ENCODE data around the gene P2RY6.
A peak's percentile ranks its signal among the peaks of the same experiment; 100 is the strongest.

P2RY6 gene

DNA sequence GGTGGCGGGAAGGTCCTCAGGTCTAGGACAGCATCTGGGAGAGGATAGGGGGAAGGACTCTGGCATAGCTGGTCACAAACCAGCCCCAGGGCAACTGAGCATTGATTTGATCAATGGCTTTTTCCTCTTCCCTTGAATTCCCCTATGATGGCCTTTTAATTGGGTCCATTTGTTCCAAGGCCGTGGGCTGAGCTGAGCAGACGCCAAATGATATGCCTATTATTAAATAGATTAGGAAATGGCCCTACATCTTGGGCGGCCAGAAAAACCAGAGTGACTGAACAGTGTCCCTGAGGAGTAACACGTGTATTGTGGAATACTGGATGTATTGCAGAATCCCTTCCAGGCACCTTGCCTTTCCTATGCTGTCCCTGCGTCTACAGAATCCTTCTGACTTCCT lies 26.7 kb upstream of the P2RY6 start:
- ATAC-seq (no peak), DNase-seq (no peak)
- Mint-ChIP-seq H3K27ac (no peak overlapping the region), H3K4me3 (no peak overlapping the region), H3K4me1 (peaks cover 24% of the 10 kb centered on the region), H3K9me3 (no peaks in the 10 kb centered on the region), H3K27me3 (peaks cover 9% of the 10 kb centered on the region)

DNA sequence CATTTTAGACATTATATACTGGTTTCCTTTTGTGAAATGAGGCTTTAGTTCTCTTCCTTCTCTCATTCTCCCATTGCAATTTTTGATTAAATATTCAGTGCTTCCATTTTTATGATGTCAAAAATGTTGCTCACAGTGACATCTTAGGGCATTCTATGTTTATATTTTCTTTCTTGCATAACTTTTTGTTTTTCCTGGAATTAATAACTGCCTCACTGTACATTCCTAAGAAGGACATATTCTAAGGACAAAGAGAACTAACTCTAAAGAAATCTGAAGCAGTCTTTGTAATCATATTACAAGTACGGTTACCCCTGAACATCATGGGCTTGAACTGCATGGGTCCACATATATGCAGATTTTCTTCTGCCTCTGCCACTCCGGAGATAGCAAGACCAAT lies 25.8 kb upstream of the P2RY6 start:
- ATAC-seq (no peak), DNase-seq (no peak)
- Mint-ChIP-seq H3K27ac (no peak overlapping the region), H3K4me3 (no peak overlapping the region), H3K9me3 (no peaks in the 10 kb centered on the region), H3K27me3 (peaks cover 6% of the 10 kb centered on the region), H3K4me1 (peaks cover 24% of the 10 kb centered on the region)

DNA sequence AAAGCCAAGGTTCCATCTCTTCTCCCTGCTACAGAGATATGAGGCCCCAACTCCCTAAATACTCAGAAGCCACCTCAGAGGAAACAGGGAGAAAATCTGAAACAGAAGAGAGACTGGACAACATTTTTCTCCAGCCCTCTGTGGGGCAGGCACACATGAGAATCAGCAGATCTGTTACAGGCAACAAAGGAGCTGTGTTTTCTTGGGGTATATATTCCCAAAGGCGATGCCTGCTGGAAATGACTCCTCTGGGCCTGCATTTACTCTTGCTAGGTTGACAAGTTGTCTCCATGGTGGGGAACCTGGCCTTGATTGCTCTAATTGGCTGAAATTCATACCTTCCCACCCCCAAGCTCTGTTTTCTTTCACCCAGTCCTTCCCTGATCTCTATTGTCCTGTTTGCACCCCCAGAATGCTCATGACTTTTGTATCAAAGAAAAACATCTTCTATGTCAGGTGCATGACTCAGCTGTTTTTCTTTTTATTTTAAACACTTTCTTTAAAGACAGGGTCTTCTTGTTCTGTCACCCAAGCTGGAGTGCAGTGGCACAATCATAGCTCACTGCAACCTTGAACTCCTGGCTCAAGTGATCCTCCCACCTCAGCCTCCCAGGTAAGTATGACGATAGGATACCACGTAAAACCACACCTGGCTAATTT lies 23.5 kb upstream of the P2RY6 start:
- Mint-ChIP-seq H3K27me3 (no peaks in the 10 kb centered on the region), H3K27ac (no peak overlapping the region), H3K4me3 (no peak overlapping the region), H3K4me1 (peaks cover 11% of the 10 kb centered on the region), H3K9me3 (no peaks in the 10 kb centered on the region)
- ATAC-seq (no peak), DNase-seq (no peak)

DNA sequence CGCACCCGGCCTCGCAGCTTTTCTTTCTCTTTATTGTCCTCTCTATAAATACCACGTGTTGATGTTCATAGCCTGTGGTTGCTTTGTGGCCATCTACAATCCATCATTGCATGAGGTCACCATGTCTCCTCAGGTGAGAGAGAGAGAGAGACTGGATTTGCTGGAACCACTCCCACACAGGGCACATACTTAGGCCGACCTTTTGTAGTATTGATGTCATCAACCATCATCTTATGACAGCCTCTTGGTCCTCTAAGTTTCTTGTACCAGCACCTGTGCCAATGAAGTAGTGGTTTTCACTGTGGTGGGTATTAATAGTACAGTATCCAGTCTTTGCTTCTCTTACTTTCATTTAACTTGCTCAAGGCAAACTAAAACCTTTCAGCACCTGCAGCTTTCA lies 22.8 kb upstream of the P2RY6 start:
- Mint-ChIP-seq H3K4me1 (peaks cover 11% of the 10 kb centered on the region), H3K4me3 (no peak overlapping the region), H3K9me3 (no peaks in the 10 kb centered on the region), H3K27ac (no peak overlapping the region), H3K27me3 (no peaks in the 10 kb centered on the region)
- DNase-seq, result peak in 1 of 2 donors; percentile 20
- ATAC-seq, result peak; percentile 60

DNA sequence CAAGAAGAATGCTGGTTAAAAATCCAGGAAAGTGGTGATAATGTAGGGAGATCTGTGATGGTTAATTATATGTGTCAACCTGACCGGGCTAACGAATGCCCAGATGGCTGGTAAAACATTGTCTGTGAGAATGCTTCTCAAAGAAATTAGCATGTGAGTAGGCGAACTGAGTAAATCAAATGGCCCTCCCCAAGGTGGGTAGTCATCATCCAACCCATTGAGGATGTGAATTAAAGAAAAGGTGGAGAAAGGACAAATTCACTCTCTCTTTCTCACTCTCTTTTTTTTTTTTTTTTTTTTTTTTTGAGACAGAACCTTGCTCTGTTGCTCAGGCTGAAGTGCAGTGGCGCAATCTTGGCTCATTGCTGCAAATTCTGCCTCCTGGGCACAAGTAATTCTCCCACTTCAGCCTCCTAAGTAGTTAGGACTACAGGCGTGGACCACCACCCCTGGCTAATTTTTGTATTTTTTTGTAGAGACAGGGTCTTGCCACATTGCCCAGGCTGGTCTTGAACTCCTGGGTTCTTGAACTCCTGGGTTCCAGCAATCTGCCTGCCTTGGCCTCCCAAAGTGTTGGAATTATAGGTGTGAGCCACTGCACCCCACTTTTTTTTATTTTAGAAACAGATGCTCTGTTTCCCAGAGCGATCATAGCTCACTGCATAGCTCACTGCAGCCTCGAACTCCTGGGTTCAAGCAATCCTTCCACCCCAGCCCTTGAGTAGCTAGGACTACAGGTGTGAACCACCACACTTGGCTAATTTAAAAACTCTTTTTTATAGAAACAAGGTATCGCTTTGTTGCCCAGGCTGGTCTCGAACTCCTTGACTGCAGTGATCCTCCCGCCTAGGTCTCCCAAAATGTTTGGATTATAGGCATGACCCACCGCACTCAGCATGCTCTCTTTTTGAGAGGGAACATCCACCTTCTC lies 22.0 kb upstream of the P2RY6 start:
- H3K4me1 Mint-ChIP-seq, result peaks cover 11% of the 10 kb centered on the region
- H3K27me3 Mint-ChIP-seq, result no peaks in the 10 kb centered on the region
- DNase-seq (peak in 1 of 2 donors; percentile 26), ATAC-seq (peak; percentile 65)
- no peak overlapping the region for H3K4me3 Mint-ChIP-seq
- H3K9me3 Mint-ChIP-seq, result no peaks in the 10 kb centered on the region
- no peak overlapping the region for H3K27ac Mint-ChIP-seq

DNA sequence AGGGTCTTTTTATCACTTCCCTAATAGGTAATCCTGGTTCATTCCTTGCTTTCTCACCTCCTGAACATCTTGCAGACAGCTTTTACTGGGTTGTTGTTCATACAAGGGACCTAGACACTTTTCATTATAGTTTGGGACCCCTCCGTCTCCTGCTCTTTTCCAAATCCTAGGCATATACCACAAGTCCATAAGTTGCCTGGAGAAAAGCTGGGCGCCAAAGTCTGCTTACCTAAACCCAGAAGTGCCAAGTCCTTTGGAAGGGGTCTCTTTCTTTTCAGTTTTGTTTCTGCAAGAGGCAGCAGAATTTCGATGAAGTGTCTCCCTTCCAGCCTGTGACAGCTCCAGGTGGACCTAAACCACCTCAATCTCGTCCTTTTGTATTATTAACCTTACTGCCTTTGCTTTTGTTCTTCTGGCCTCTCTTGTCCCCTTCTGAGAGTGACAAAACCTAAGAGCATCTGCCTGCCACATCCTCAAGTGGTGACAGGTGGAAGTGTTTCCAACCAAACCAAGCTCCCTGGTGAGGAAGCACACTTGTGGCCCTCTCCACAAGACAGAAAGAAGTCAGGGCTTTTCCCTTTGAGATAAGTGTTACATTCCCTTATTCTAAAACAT lies 19.5 kb upstream of the P2RY6 start:
- no peak overlapping the region for H3K4me3 Mint-ChIP-seq
- peak; percentile 80 for ATAC-seq
- peak; percentile 17 to 39 for DNase-seq
- peaks cover 11% of the 10 kb centered on the region for H3K4me1 Mint-ChIP-seq
- no peaks in the 10 kb centered on the region for H3K27me3 Mint-ChIP-seq
- no peaks in the 10 kb centered on the region for H3K9me3 Mint-ChIP-seq
- H3K27ac Mint-ChIP-seq, result no peak overlapping the region

DNA sequence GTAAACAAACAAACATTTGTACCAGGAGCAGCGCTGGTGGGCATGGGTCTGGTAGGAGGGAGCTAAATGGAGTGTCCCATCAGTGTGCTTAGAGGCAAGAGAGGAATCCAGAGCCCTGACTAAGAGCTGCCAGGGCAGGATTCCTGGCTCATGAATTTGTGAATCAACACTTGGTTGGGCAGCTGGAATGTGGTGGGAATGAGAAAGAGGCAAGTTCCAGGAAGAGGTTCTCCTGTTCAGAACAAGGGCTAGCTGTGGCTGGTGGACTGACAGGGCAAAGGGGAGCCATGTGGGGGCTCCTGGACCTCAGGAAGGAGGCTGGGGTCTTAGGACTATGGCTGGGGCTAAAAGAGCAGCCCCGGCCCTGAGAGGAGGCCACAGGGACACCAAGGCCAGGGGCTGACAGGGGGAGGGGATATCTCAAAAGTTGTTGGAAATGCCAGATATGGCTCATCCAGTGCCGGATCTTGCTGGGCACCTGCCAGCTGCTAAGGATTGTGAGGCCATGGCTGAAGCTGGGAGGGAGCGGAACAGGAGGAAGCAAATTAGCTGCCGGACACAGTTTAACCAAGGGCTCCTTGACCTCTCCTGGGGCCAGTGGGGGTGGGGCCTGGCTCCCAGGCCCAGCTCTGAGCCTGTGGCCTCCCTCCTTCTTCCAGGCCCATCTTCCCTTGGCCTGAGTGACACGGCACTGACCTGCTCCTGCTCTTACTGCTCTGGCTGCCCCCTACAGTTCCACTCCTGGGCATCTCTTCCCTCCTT lies 14.6 kb upstream of the P2RY6 start:
- no peak overlapping the region for H3K4me3 Mint-ChIP-seq
- H3K4me1 Mint-ChIP-seq, result no peaks in the 10 kb centered on the region
- no peaks in the 10 kb centered on the region for H3K9me3 Mint-ChIP-seq
- peak in 1 of 2 donors; percentile 5 for DNase-seq
- H3K27me3 Mint-ChIP-seq, result peaks cover 3% of the 10 kb centered on the region
- no peak for ATAC-seq
- peak overlapping the region in 1 of 2 donors; percentile 38 for H3K27ac Mint-ChIP-seq

DNA sequence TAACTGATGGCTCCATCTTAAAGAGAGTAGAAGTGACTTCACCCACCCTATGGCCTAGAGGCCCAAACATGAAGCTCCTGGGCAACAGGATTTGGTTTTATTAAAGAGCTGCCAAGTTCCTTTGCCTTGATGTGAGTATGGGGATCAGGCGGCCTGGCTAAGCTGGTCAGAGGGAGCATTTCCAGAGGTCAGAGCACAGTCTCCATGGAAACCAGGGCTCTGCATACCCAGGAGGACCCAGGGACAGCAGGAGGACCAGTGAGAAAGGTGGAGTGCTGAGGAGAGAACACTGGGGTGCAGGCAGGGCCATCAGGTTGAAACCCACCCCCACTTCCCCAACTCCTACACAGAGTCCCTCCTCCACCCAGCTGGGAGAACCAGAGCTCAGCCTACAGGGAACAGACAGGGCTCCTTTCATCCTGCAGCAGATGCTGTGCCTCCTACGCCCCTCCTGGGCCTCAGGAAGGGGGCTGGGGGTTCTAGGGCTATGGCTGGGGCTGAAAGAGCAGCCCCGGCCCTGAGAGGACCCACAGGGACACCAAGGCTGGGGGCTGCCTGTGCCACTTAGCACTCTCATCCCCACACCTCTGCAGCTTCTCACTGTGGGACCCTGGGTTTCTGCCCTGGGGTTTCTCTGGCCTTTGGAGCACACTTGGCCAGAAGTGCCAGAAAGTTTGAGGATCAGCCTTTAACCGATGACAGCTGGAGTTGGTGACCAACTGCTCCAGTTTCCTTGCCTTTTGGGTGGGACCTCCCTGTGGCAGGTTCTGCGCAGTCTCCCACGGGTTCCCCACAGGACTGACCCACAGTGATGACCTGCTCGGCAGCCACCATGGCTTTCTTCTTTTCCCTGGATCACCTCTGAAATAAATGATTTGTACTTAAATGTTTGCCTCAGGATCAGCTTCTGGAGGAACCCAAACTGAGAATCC lies 13.8 kb upstream of the P2RY6 start:
- no peaks in the 10 kb centered on the region for H3K4me1 Mint-ChIP-seq
- peak overlapping the region in 1 of 2 donors; percentile 64 for H3K27ac Mint-ChIP-seq
- H3K4me3 Mint-ChIP-seq, result no peak overlapping the region
- DNase-seq (peak in 1 of 2 donors; percentile 2), ATAC-seq (no peak)
- H3K27me3 Mint-ChIP-seq, result peaks cover 11% of the 10 kb centered on the region
- H3K9me3 Mint-ChIP-seq, result no peaks in the 10 kb centered on the region

DNA sequence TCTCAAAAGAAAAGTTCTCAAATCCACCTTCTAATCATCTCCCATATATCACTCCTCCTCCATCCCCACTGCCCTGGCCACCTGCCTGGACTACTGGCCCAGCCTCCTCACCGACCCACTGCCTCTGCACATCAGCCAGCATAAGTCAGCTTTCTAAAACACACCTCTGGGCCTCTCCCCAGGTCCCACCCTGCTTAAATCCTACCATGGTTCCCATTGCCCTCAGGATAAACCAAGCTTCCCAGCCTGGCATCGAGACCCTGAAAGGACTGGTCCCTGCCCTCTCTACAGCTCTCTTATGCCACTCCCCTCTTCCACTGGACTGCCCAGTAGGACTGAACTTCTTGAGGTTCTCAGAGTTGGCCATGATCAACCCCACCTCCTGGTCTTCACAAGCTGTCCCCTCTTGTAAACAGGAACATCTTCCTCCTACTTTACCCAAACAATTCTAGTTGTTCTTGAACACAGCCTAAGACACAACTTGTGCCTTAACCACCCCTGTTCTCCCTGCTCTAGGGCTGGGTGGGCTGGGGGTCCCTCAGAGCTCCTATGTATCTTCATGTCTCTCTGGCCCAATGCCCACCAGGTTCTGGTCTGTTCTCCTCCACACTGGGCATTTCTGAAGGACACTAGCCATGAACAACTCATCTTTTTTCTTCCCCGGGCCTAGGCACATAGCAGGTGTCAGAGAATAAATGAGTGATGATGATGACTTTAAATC lies 12.6 kb upstream of the P2RY6 start:
- H3K27ac Mint-ChIP-seq, result peak overlapping the region in 1 of 2 donors; percentile 34
- no peak overlapping the region for H3K4me3 Mint-ChIP-seq
- H3K9me3 Mint-ChIP-seq, result no peaks in the 10 kb centered on the region
- ATAC-seq (no peak), DNase-seq (no peak)
- peaks cover 19% of the 10 kb centered on the region for H3K27me3 Mint-ChIP-seq
- H3K4me1 Mint-ChIP-seq, result peaks cover under 1% of the 10 kb centered on the region

DNA sequence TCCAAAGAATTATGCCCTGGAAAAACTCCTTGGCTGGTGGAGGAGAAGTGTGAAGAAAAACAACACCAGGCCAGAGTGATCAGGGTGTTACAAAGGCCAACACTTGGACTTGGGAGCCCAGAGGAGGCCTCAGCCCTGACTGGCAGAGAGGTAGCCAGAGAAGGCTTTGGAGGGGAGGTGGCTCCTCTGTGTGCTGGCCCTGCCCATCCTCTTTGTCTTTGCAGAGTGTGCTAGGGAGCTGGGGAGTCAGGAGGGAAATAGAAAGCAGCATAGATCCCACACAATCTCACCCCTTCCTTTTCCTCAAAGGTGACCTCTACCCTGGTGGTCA lies 12.0 kb upstream of the P2RY6 start:
- H3K4me1 Mint-ChIP-seq, result peaks cover 6% of the 10 kb centered on the region
- peak overlapping the region in 1 of 2 donors; percentile 50 for H3K27ac Mint-ChIP-seq
- H3K27me3 Mint-ChIP-seq, result peaks cover 24% of the 10 kb centered on the region

DNA sequence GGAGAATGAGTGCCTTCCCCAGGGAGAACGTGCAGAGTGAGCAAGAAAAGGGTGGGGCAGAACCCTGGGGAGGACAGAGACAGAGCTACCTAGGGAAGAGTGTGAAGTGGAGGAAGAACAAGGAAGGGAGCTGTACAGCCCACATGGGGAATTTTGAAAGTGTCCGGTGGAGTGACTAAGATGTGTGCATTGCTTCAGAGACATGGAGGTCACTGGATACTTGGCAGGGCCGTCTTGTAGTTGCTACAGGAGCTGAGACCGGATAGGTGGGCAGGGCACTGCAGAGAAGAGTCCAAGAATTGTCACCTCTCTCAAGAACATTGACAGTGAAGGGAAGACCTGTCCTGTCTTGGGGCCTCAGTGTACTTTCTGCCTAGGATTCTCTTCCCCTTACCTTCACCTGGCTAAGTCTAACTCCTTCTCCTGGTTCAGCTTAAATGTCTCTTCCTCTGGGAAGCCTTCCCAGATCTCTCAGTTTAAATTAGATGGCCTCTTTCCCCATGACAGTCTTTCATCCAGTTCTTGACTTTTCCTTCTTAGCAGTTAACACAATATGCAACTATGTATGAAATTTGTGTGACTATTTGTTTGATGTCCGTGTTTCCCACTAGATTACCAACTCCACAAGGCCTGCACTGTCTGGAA lies 9.2 kb upstream of the P2RY6 start:
- DNase-seq (peak in 1 of 2 donors; percentile 3), ATAC-seq (no peak)
- Mint-ChIP-seq H3K27me3 (peaks cover 39% of the 10 kb centered on the region), H3K27ac (no peak overlapping the region), H3K9me3 (no peaks in the 10 kb centered on the region), H3K4me3 (no peak overlapping the region), H3K4me1 (peaks cover 6% of the 10 kb centered on the region)

More for the DNA sequence above, 12.0 kb upstream of the P2RY6 start:
- no peak overlapping the region for H3K4me3 Mint-ChIP-seq
- ATAC-seq (no peak), DNase-seq (no peak)
- H3K9me3 Mint-ChIP-seq, result no peaks in the 10 kb centered on the region

DNA sequence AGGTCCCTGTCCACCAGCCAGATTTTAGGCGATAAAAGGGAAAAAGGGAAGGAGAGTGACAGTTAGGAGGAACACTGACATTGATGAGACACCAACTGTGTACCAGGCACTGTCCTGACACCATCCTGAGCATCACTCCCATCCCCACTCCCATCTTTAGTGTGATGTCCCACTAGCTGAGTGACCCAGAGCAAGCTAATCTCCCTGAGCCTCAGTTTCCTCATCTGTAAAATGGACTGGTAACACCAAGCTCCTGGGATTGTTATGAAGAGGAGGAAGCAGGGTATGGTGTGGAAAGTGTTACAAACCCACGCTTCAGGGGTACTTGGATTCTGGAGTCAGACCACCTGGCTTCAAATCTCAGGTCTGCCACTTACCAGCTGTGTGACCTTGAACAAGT lies 8.5 kb upstream of the P2RY6 start:
- Mint-ChIP-seq H3K27ac (peak overlapping the region in 1 of 2 donors; percentile 57), H3K27me3 (peaks cover 41% of the 10 kb centered on the region), H3K4me1 (peaks cover 6% of the 10 kb centered on the region), H3K9me3 (no peaks in the 10 kb centered on the region), H3K4me3 (no peak overlapping the region)
- DNase-seq (no peak), ATAC-seq (no peak)

DNA sequence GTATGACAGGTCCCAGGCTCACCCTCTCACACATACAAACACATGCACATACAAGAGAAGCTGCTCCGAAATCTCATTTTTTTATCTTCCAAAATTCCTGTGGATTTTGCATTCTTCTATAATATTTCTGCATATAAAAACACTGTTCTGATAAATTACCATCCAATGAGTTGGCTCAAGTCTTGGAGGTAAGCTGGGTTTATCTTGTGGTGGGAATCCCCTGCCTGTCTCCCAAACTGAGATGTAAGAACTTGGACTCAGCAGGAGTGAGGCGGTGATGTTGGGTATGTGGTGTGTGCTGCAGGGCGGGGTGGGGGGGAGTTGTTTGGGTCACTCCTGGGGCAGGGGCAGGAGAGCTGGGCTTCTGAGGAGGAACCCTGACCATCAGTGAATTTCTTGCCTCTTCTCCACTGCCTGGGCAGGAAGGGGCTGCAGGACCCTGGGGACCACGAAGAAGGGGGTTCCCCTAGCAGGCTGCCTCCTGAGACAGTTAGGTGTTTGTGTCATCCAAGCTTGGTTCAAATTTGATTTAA lies 6.8 kb upstream of the P2RY6 start:
- peaks cover 6% of the 10 kb centered on the region for H3K4me1 Mint-ChIP-seq
- ATAC-seq (no peak), DNase-seq (no peak)
- peak overlapping the region in 1 of 2 donors; percentile 42 for H3K27ac Mint-ChIP-seq
- no peaks in the 10 kb centered on the region for H3K9me3 Mint-ChIP-seq
- peaks cover 46% of the 10 kb centered on the region for H3K27me3 Mint-ChIP-seq
- no peak overlapping the region for H3K4me3 Mint-ChIP-seq

Measured in stimulated activated naive CD8-positive, alpha-beta T cell treated with anti-CD3 and anti-CD28 coated beads, Interleukin-15, amount 100 ng/mL, for 72 hours (primary cell).